ENCODE data around the gene EFHC2.

DNA sequence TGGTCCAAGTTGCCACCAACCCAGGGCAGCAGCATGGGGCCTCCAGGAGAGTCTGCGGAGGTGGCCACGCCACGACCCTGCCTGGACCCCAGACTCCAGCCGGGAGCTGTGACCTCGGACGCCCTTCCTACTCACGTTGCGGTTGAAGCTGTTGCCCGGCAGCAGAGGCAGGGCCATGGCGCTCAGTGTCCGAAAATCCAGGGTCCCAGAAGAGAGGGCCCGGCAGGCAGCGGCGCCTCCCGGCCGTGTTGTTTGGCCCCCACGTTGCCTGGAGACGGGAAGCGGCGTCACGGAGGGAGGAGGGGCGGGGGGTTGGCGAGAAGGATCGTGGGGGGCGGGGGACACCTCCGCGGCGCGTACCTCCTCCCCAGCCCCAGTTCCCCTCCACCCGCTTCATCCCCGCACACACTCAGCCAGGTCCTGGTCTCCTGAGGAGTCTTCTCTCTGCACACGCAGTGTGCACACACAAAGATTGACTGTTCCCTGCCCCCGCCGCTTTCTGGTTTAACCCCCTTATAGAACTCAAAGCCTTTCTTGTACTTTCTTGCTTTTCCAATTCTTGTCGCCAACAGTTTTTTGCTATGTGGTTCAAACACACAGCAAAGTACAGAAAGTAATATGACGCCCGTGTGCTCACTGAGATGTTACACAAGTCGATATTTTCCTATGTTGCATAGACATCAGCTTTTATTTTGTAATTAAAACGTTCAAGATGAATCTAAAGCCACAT lies at the start of gene EFHC2:
- TF ChIP-seq CTCF (conservative IDR thresholded peaks at IDR 0.05; ENCODE audit: low read length) (no peak), EZH2phosphoT487 (IDR thresholded peaks at IDR 0.05; ENCODE audit: borderline replicate concordance, low read depth, low read length) (no peak)
